Thoracic aorta (tissue), 2 donors: ENCODE measurements around the gene LAMC3. TPM values are rescaled to one million over a fixed set of nuclear protein-coding genes. Genes with fewer than 3 reads are reported as not detected.

Source experiments
- ATAC-seq: fragments of 150-250 bp; one replicate; pipeline ENCODE4 v1.8.0; 2017; ENCODE audit warnings: low read depth; ENCODE audit not compliant: insufficient number of reproducible peaks, low FRiP score
- DNase-seq: peaks from one replicate; pipeline ENCODE4 v3.0.0-alpha.2; 2020; ENCODE audit warnings: low spot score
- H3K27ac ChIP-seq, 2 donors: fragments of 200-600 bp; sonication (generic); 1 replicate in 1 of 2; 2 replicates in 1 of 2; pipeline ENCODE4 v1.5.1; 2016; ENCODE audit warnings: mild to moderate bottlenecking in 2 of 2, moderate library complexity in 2 of 2
- H3K27me3 ChIP-seq: fragments of 200-600 bp; sonication (generic); replicated peaks from 2 replicates; pipeline ENCODE4 v1.6.0; 2016; ENCODE audit warnings: mild to moderate bottlenecking; ENCODE audit not compliant: insufficient read depth
- H3K36me3 ChIP-seq: fragments of 200-600 bp; sonication (generic); one replicate; pipeline ENCODE4 v1.5.1; 2016
- H3K4me1 ChIP-seq, 2 donors: fragments of 200-600 bp; sonication (generic); 1 replicate in 1 of 2; 2 replicates in 1 of 2; pipeline versions ENCODE4 v1.5.1 to v1.6.0; 2016; ENCODE audit warnings: low read depth in 2 of 2, mild to moderate bottlenecking in 1 of 2; ENCODE audit not compliant: control insufficient read depth in 1 of 2
- H3K4me3 ChIP-seq: fragments of 200-600 bp; sonication (generic); 2 replicates; pipeline ENCODE4 v1.5.1; 2016; ENCODE audit warnings: mild to moderate bottlenecking
- H3K9me3 ChIP-seq: fragments of 200-600 bp; sonication (generic); 2 replicates; pipeline ENCODE4 v1.5.1; 2016
- CTCF ChIP-seq: fragments of 200-600 bp; sonication (generic); IDR thresholded peaks from one replicate; pipeline ENCODE4 v1.5.1; 2019; ENCODE audit warnings: antibody characterized with exemption
- total RNA-seq, 2 donors: library from RNA; depleted of rRNA; stranded (reverse); fragments of >200 nt; gene quantifications; one replicate each; pipeline versions ENCODE4 v1.1.0 to v1.2.3, GENCODE V29; 2016

The LAMC3 gene
- total RNA-seq, 2 donors from 2014 or later = 0.54 to 2.8 TPM

- no peak overlapping the region for H3K4me3 ChIP-seq
- no peak overlapping the region for H3K27ac ChIP-seq
- no peaks in the 10 kb centered on the region for H3K27me3 ChIP-seq
- no peaks in the 10 kb centered on the region for H3K4me1 ChIP-seq
- no peak for TF ChIP-seq CTCF
- no peaks in the 10 kb centered on the region for H3K9me3 ChIP-seq
- H3K36me3 ChIP-seq = no peaks in the 10 kb centered on the region
- ATAC-seq = no peak
- no peak for DNase-seq
Observed at GRCh38 chr9:130996205-130996604, 12.8 kb upstream of the LAMC3 start.

- H3K27me3 ChIP-seq = no peaks in the 10 kb centered on the region
- H3K4me1 ChIP-seq = no peaks in the 10 kb centered on the region
- H3K4me3 ChIP-seq = no peak overlapping the region
- H3K36me3 ChIP-seq = no peaks in the 10 kb centered on the region
- DNase-seq (no peak), ATAC-seq (no peak)
- no peaks in the 10 kb centered on the region for H3K9me3 ChIP-seq
- no peak overlapping the region for H3K27ac ChIP-seq
- TF ChIP-seq CTCF = no peak
Observed at GRCh38 chr9:130996676-130997394, 12.1 kb upstream of the LAMC3 start.

- Histone ChIP-seq H3K27ac (no peak overlapping the region), H3K36me3 (no peaks in the 10 kb centered on the region), H3K9me3 (no peaks in the 10 kb centered on the region), H3K27me3 (no peaks in the 10 kb centered on the region), H3K4me1 (no peaks in the 10 kb centered on the region), H3K4me3 (no peak overlapping the region)
- TF ChIP-seq CTCF = no peak
- ATAC-seq (no peak), DNase-seq (no peak)
Observed at GRCh38 chr9:130997395-130997684, 11.6 kb upstream of the LAMC3 start.

GRCh38 chr9:130997925-130998596, 10.9 kb upstream of the LAMC3 start:
- DNase-seq (no peak), ATAC-seq (no peak)
- no peak overlapping the region for H3K27ac ChIP-seq
- no peaks in the 10 kb centered on the region for H3K36me3 ChIP-seq
- TF ChIP-seq CTCF = peak; percentile 50
- H3K4me3 ChIP-seq = no peak overlapping the region
- no peaks in the 10 kb centered on the region for H3K4me1 ChIP-seq
- no peaks in the 10 kb centered on the region for H3K27me3 ChIP-seq
- no peaks in the 10 kb centered on the region for H3K9me3 ChIP-seq

GRCh38 chr9:130998597-130999244, 10.3 kb upstream of the LAMC3 start:
- H3K27me3 ChIP-seq = no peaks in the 10 kb centered on the region
- no peak for ATAC-seq
- DNase-seq = no peak
- no peak overlapping the region for H3K4me3 ChIP-seq
- H3K36me3 ChIP-seq = no peaks in the 10 kb centered on the region
- no peak overlapping the region for H3K27ac ChIP-seq
- H3K9me3 ChIP-seq = no peaks in the 10 kb centered on the region
- no peak for TF ChIP-seq CTCF
- no peaks in the 10 kb centered on the region for H3K4me1 ChIP-seq
